Measurements from ENCODE around the gene PLCB4. TPM values are rescaled to one million over a fixed set of nuclear protein-coding genes. Genes with fewer than 3 reads are reported as not detected.
A peak's percentile ranks its signal among the peaks of the same experiment; 100 is the strongest.
"Not testable (repeated sequence)": the region's sequence is repeated elsewhere in the genome, so short reads cannot be mapped to it uniquely, and the experiment has no call there.

Gene PLCB4
- total RNA-seq, 1 donor from 2014 or later: 20.6 TPM

GRCh38 chr20:9040863-9041524 is 27.9 kb upstream of the PLCB4 start:
- H3K4me1 ChIP-seq: no peaks in the 10 kb centered on the region
- no peaks in the 10 kb centered on the region for H3K4me1 Mint-ChIP-seq
- no peaks in the 10 kb centered on the region for H3K79me2 ChIP-seq (ENCODE audit: low read depth)
- no peaks in the 10 kb centered on the region for H3K36me3 Mint-ChIP-seq
- no peaks in the 10 kb centered on the region for H3K36me3 ChIP-seq
- H3K4me2 ChIP-seq: no peak overlapping the region
- H3F3A ChIP-seq (ENCODE audit: low read depth): no peaks in the 10 kb centered on the region
- H4K20me1 ChIP-seq (ENCODE audit: low read depth): no peaks in the 10 kb centered on the region
- no peak overlapping the region for H3K27ac Mint-ChIP-seq
- H3K4me3 Mint-ChIP-seq: no peak overlapping the region
- no peaks in the 10 kb centered on the region for H3K27me3 ChIP-seq
- peaks cover 7% of the 10 kb centered on the region for H3K27me3 Mint-ChIP-seq (ENCODE audit: insufficient read depth, low read depth)
- H3K9me3 ChIP-seq (ENCODE audit: low read depth): no peaks in the 10 kb centered on the region
- no peak for TF ChIP-seq CTCF (IDR thresholded peaks at IDR 0.05)
- TF ChIP-seq EZH2 (IDR thresholded peaks at IDR 0.05): no peak
- TF ChIP-seq EZH2phosphoT487 (IDR thresholded peaks at IDR 0.05): no peak
- H3K27ac ChIP-seq: no peak overlapping the region
- no peak overlapping the region for H3K9ac ChIP-seq
- DNase-seq (ENCODE audit: low spot score): no peak
- H3K4me3 ChIP-seq: no peak overlapping the region
- H3K9me3 Mint-ChIP-seq: no peaks in the 10 kb centered on the region
- no peak overlapping the region for H2AFZ ChIP-seq (replicated peaks)

- Histone ChIP-seq H3K4me1 (no peaks in the 10 kb centered on the region), H2AFZ (replicated peaks) (peak overlapping the region; percentile 30), H3K4me2 (no peak overlapping the region), H3K9me3 (ENCODE audit: low read depth) (no peaks in the 10 kb centered on the region), H3F3A (ENCODE audit: low read depth) (no peaks in the 10 kb centered on the region), H3K4me3 (no peak overlapping the region), H4K20me1 (ENCODE audit: low read depth) (no peaks in the 10 kb centered on the region), H3K79me2 (ENCODE audit: low read depth) (no peaks in the 10 kb centered on the region), H3K27me3 (no peaks in the 10 kb centered on the region), H3K9ac (no peak overlapping the region), H3K36me3 (no peaks in the 10 kb centered on the region), H3K27ac (no peak overlapping the region)
- H3K27me3 Mint-ChIP-seq (ENCODE audit: insufficient read depth, low read depth): peaks cover 4% of the 10 kb centered on the region
- no peak overlapping the region for H3K4me3 Mint-ChIP-seq
- no peak overlapping the region for H3K27ac Mint-ChIP-seq
- no peak for TF ChIP-seq EZH2phosphoT487 (IDR thresholded peaks at IDR 0.05)
- no peak for TF ChIP-seq EZH2 (IDR thresholded peaks at IDR 0.05)
- TF ChIP-seq CTCF (IDR thresholded peaks at IDR 0.05): no peak
- no peak for DNase-seq (ENCODE audit: low spot score)
- H3K4me1 Mint-ChIP-seq: no peaks in the 10 kb centered on the region
- H3K9me3 Mint-ChIP-seq: peaks cover 12% of the 10 kb centered on the region
- H3K36me3 Mint-ChIP-seq: no peaks in the 10 kb centered on the region
Measured at GRCh38 chr20:9043364-9043763, 25.5 kb upstream of the PLCB4 start.

- not testable (repeated sequence) for H3K9ac ChIP-seq; H3K36me3 Mint-ChIP-seq; H3K4me3 Mint-ChIP-seq; H4K20me1 ChIP-seq (ENCODE audit: low read depth); H3K79me2 ChIP-seq (ENCODE audit: low read depth); H3K4me2 ChIP-seq; H3K4me3 ChIP-seq; H3F3A ChIP-seq (ENCODE audit: low read depth); H3K27ac ChIP-seq; H3K27ac Mint-ChIP-seq; H3K36me3 ChIP-seq; H3K9me3 ChIP-seq (ENCODE audit: low read depth); H3K4me1 ChIP-seq; H2AFZ ChIP-seq (replicated peaks); H3K27me3 ChIP-seq; H3K27me3 Mint-ChIP-seq (ENCODE audit: insufficient read depth, low read depth); DNase-seq (ENCODE audit: low spot score)
- peaks cover 22% of the 10 kb centered on the region for H3K9me3 Mint-ChIP-seq
- peaks cover 12% of the 10 kb centered on the region for H3K4me1 Mint-ChIP-seq
Measured at GRCh38 chr20:9047928-9048327, 21.0 kb upstream of the PLCB4 start.

- peaks cover 19% of the 10 kb centered on the region for H3K9me3 Mint-ChIP-seq
- H3K4me1 ChIP-seq: no peaks in the 10 kb centered on the region
- H3K9me3 ChIP-seq (ENCODE audit: low read depth): no peaks in the 10 kb centered on the region
- no peak overlapping the region for H3K4me2 ChIP-seq
- no peaks in the 10 kb centered on the region for H3K27me3 ChIP-seq
- TF ChIP-seq CTCF (IDR thresholded peaks at IDR 0.05) (no peak), EZH2 (IDR thresholded peaks at IDR 0.05) (no peak), EZH2phosphoT487 (IDR thresholded peaks at IDR 0.05) (no peak)
- no peaks in the 10 kb centered on the region for H4K20me1 ChIP-seq (ENCODE audit: low read depth)
- H3K4me3 ChIP-seq: no peak overlapping the region
- no peak overlapping the region for H3K27ac Mint-ChIP-seq
- no peak overlapping the region for H3K27ac ChIP-seq
- no peaks in the 10 kb centered on the region for H3F3A ChIP-seq (ENCODE audit: low read depth)
- no peak overlapping the region for H3K9ac ChIP-seq
- H2AFZ ChIP-seq (replicated peaks): no peak overlapping the region
- H3K27me3 Mint-ChIP-seq (ENCODE audit: insufficient read depth, low read depth): peaks cover 2% of the 10 kb centered on the region
- no peak for DNase-seq (ENCODE audit: low spot score)
- H3K4me1 Mint-ChIP-seq: peaks cover 14% of the 10 kb centered on the region
- no peaks in the 10 kb centered on the region for H3K36me3 ChIP-seq
- peaks cover 5% of the 10 kb centered on the region for H3K36me3 Mint-ChIP-seq
- H3K79me2 ChIP-seq (ENCODE audit: low read depth): no peaks in the 10 kb centered on the region
- H3K4me3 Mint-ChIP-seq: no peak overlapping the region
Measured at GRCh38 chr20:9051508-9051907, 17.4 kb upstream of the PLCB4 start.
